Measurements from ENCODE around the gene GALNS.

The GALNS gene

DNA sequence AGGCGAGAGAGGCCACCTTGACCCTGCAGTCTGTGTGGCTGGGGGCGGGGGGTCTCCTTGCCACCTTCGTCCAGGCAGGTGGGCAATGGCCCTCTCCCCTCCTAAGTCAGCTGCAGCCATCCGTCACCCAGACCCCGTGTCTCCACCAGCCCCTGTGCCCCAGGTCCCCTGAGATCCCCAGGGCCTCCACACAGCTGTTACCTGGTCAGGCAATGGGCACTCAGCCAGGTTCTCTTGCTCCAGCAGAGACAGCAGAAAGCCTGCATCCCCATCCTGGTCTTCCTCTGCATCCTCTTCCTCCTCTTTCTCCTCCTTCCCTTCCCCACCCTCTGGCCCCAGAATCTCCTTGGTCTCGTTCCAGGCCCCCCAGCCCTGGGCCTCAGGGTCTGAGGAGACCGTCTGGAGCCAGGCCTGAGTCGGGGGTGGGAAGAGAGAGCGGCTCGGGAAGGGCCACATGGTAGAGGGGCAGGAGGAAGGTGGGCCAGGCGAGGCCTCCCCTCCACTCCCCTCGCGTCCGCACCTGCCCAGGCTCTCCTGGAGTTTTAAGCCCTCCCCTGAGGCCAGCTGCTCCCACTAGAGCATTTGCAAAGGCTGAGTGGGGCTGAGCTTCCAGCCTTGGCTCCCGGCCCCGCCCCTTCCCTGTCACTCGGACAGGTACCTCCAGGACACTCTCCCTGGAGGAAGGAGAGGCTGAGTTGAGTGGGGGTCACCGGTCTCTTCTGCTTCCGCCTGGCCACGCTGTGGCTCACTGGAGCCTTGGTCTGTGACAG, 9.6 kb upstream of the GALNS start, which contains the start of gene PABPN1L:
PABPN1L (minus strand) TSS at position 510 of the 770 bp plus-strand sequence; CDS start at position 456, 54 bp downstream.
- TF ChIP-seq, protein P1, sequence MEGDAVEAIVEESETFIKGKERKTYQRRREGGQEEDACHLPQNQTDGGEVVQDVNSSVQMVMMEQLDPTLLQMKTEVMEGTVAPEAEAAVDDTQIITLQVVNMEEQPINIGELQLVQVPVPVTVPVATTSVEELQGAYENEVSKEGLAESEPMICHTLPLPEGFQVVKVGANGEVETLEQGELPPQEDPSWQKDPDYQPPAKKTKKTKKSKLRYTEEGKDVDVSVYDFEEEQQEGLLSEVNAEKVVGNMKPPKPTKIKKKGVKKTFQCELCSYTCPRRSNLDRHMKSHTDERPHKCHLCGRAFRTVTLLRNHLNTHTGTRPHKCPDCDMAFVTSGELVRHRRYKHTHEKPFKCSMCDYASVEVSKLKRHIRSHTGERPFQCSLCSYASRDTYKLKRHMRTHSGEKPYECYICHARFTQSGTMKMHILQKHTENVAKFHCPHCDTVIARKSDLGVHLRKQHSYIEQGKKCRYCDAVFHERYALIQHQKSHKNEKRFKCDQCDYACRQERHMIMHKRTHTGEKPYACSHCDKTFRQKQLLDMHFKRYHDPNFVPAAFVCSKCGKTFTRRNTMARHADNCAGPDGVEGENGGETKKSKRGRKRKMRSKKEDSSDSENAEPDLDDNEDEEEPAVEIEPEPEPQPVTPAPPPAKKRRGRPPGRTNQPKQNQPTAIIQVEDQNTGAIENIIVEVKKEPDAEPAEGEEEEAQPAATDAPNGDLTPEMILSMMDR (conservative IDR thresholded peaks at IDR 0.05; ENCODE audit: low read depth) = no peak
- ChIA-PET CTCF (no interaction called here), POLR2A (ENCODE audit: low non-redundant PET) (no interaction called here)
- DNase-seq (ENCODE audit: low spot score) = no peak
- no peak within 1 kb of the TSS for H3K27ac ChIP-seq

DNA sequence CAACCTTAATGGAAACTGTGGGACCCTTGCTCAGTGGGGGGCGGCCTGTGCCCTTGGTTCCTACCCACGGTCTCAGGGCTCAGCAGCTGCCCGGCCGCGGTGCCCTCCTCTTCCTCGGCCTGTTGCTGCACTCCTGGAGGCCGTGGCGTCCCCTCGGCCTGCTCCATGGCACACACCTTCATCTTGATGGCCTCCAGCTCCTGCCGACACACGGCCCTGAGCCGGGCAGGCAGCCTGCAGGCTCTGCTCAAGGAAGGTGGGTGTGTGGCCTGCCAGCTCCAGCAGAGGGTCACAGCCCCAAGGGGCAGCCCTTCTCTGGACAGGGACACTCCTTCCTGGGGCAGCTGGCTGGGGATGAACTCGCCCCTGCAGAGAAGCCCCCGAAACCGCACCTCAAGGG, 9.0 kb upstream of the GALNS start:
- ChIA-PET CTCF (no interaction called here), POLR2A (ENCODE audit: low non-redundant PET) (interaction anchor here (0.7 kb wide), 1 partner anchor 57 kb away, joined by 3 read pairs; no protein-coding TSS in a partner anchor)
- no peak for DNase-seq (ENCODE audit: low spot score)
- no peak overlapping the region for H3K27ac ChIP-seq
- TF ChIP-seq, protein P1 (conservative IDR thresholded peaks at IDR 0.05; ENCODE audit: low read depth) = no peak

DNA sequence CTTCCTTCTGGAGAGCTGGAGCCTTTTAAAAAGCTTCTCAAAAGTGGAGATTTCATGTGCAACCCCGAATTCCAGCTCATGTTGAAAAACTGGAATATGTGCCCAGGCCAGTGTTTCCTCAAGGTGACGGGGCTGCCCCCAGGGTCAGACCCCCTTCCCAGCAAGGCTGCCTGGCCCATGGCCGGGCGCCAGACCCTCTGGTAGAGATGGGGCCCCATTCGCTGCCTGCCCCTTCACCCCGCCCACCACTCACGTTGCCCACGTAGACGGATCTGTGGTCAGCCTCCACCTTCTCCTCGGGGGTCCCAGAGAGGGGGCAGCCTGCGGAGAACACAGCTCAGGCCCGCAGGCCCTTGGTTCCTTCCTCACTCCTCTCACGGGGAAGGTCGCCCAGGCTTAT, 8.6 kb upstream of the GALNS start:
- TF ChIP-seq, protein P1 (conservative IDR thresholded peaks at IDR 0.05; ENCODE audit: low read depth) = no peak
- POLR2A ChIA-PET (ENCODE audit: low non-redundant PET) = interaction anchor here (0.7 kb wide), 1 partner anchor 57 kb away, joined by 3 read pairs; no protein-coding TSS in a partner anchor
- CTCF ChIA-PET = no interaction called here
- H3K27ac ChIP-seq = no peak overlapping the region
- DNase-seq (ENCODE audit: low spot score) = no peak

DNA sequence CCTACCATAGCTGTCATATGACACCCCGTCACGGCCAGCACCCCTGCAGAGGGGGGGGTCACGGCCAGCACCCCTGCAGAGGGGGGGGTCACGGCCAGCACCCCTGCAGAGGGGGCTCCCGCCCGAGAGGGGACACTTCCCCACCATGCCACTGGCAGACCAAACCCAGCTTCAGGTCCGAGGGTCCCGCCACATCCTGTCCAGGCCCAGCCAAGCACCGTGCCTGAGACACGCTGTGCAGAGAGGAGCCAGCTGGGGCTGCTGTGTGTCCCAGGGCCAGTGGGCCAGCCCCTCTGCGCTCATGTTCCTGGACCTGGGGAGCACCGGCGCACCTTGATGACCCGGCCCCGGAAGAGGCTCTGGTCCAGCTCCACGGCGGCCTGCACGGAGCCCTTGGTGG, 7.8 kb upstream of the GALNS start:
- DNase-seq (ENCODE audit: low spot score) = no peak
- H3K27ac ChIP-seq = no peak overlapping the region
- TF ChIP-seq, protein P1 (conservative IDR thresholded peaks at IDR 0.05; ENCODE audit: low read depth) = no peak
- POLR2A ChIA-PET (ENCODE audit: low non-redundant PET) = no interaction called here
- CTCF ChIA-PET = no interaction called here

DNA sequence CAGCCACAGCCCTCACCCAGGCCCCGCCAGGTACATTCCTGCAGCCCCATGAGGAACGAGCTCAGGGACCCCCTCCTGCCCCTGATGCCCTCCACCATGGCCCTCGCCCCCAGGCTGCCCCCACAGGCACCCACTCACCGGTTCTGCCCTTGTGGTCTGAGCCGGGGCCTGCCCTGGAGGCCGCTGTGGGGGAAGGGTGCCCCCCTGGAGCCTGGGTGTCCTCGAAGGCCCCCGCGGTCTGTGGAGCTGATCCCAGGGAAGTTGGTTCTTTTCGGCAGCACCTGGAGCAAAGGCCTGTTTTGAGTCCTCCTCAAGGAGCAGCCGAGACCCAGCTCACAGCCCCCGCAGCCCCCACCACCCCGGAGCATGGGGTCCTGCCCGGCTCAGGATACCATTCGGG, 7.4 kb upstream of the GALNS start:
- ChIA-PET CTCF (no interaction called here), POLR2A (ENCODE audit: low non-redundant PET) (no interaction called here)
- TF ChIP-seq, protein P1 (conservative IDR thresholded peaks at IDR 0.05; ENCODE audit: low read depth) = no peak
- no peak for DNase-seq (ENCODE audit: low spot score)
- H3K27ac ChIP-seq = no peak overlapping the region

DNA sequence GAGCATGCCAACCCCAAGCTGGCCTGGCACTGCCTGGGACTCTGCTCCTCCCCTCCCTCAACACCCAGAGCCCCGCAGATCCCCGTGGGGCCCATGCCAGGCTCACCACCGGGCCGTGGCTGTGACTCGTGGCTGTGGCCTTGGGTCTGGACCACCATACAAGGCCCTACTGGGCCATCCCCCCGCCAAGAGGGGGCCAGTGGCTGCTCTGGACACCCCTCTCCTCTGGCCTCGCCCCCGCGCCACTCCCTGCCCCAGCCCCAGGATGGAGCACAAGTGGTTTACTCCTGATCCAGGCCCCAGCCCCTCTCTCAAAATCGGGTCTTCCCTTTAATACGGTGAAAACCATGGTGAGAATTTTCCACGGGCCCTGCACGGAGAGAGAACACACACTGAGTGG, 6.7 kb upstream of the GALNS start:
- POLR2A ChIA-PET (ENCODE audit: low non-redundant PET) = no interaction called here
- DNase-seq (ENCODE audit: low spot score) = no peak
- TF ChIP-seq, protein P1 (conservative IDR thresholded peaks at IDR 0.05; ENCODE audit: low read depth) = no peak
- no peak overlapping the region; the same call in 1 of the 2 replicates for H3K27ac ChIP-seq
- CTCF ChIA-PET = no interaction called here
